Glutamatergic neuron (in vitro differentiated cells): ENCODE results near the gene WDR54. TPM values are rescaled to one million over a fixed set of nuclear protein-coding genes. Genes with fewer than 3 reads are reported as not detected.
A peak's percentile ranks its signal among the peaks of the same experiment; 100 is the strongest.

ENCODE experiments used
- DNase-seq: peaks from one replicate; pipeline ENCODE4 v3.0.0; 2022
- H3K27ac Mint-ChIP-seq: one replicate; pipeline ENCODE4 v1.8.0; 2020; ENCODE audit warnings: mild to moderate bottlenecking, mixed read lengths, inconsistent platforms; ENCODE audit not compliant: unreplicated experiment
- H3K27me3 Mint-ChIP-seq: one replicate; pipeline ENCODE4 v1.8.0; 2020; ENCODE audit warnings: mild to moderate bottlenecking, moderate library complexity, mixed read lengths, inconsistent platforms; ENCODE audit not compliant: unreplicated experiment
- H3K36me3 Mint-ChIP-seq: one replicate; pipeline ENCODE4 v1.8.0; 2020; ENCODE audit warnings: mild to moderate bottlenecking, mixed read lengths, inconsistent platforms; ENCODE audit not compliant: unreplicated experiment
- H3K4me1 Mint-ChIP-seq: one replicate; pipeline ENCODE4 v1.8.0; 2020; ENCODE audit warnings: mild to moderate bottlenecking, low read depth, mixed read lengths, inconsistent platforms; ENCODE audit not compliant: unreplicated experiment
- H3K4me3 Mint-ChIP-seq: one replicate; pipeline ENCODE4 v1.8.0; 2020; ENCODE audit warnings: mild to moderate bottlenecking, mixed read lengths, inconsistent platforms; ENCODE audit not compliant: unreplicated experiment
- H3K9me3 Mint-ChIP-seq: one replicate; pipeline ENCODE4 v1.8.0; 2020; ENCODE audit warnings: mild to moderate bottlenecking, moderate library complexity, mixed read lengths, inconsistent platforms; ENCODE audit not compliant: unreplicated experiment
- CTCF ChIP-seq: fragments of 200-600 bp; sonication (generic); IDR thresholded peaks from one replicate; pipeline ENCODE4 v1.5.0; 2021; ENCODE audit not compliant: partially characterized antibody, unreplicated experiment
- total RNA-seq: library from RNA; stranded (reverse); fragmentation: NEBNext Ultra II Directional; extraction: Animal tissue kit (Norgen Biotek cat#: 25700); gene quantifications from one replicate; pipeline ENCODE4 v1.2.1, GENCODE V29; 2021; ENCODE audit not compliant: unreplicated experiment

WDR54 gene
- total RNA-seq, 1 donor from 2014 or later, result 29.5 TPM

- Mint-ChIP-seq H3K4me3 (no peak overlapping the region), H3K27ac (no peak overlapping the region)
Measured at GRCh38 chr2:74414441-74414840, 7.1 kb upstream of the WDR54 start.

DNA sequence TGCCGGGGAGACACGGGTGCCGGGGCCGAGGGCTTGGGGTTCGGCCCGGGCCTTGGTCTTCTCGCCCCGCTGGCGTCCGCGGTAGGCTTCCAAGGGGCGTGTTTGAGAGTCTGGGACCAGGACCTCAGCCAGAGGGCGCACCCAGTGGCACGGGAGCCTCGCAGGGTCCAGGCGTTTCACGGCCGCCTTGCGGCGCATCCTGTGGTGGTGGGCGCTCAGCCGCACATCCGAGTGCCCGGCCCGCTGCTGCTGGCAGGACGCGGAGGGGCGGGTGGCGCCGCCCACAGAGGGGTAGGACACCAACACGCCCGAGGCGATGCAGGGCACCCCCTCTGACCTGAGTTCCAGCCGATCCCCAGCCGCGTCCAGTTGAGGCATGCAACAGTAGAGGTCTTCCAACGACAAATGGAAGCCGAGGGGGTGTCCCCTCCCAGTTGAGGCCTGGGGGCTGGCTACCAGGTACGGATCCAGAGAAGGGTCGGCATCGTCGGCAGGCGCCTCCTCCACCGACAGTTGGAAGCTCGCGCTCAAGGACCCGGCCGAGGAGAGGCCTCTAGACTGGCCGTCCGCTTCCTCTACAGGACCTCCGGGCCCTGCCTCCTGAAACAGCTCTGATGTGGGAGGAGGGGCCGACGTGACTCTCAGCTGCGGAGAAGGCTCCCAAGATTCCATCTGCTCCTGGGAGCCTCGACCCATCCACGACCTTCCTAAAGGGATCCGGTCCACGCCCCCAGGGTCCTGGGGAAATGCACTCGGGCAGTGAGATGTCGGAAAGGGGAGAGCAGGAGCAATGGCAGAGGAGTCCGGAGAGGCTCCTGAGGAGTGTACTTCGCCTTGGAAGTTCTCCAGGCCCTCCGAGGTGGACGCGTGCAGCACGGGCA lies 6.4 kb upstream of the WDR54 start:
- Mint-ChIP-seq H3K9me3 (peaks cover 5% of the 10 kb centered on the region), H3K4me1 (peaks cover 10% of the 10 kb centered on the region), H3K27ac (no peak overlapping the region), H3K36me3 (no peaks in the 10 kb centered on the region), H3K27me3 (peaks cover 5% of the 10 kb centered on the region), H3K4me3 (no peak overlapping the region)
- DNase-seq, result peak; percentile 47
- TF ChIP-seq CTCF, result no peak

More at GRCh38 chr2:74414441-74414840, 7.1 kb upstream of the WDR54 start:
- H3K9me3 Mint-ChIP-seq, result peaks cover 5% of the 10 kb centered on the region
- no peak for DNase-seq
- peaks cover 5% of the 10 kb centered on the region for H3K27me3 Mint-ChIP-seq
- peaks cover 10% of the 10 kb centered on the region for H3K4me1 Mint-ChIP-seq
- TF ChIP-seq CTCF, result no peak
- no peaks in the 10 kb centered on the region for H3K36me3 Mint-ChIP-seq

GRCh38 chr2:74415762-74416395 lies 5.7 kb upstream of the WDR54 start:
- H3K27ac Mint-ChIP-seq, result no peak overlapping the region
- no peak for TF ChIP-seq CTCF
- H3K4me3 Mint-ChIP-seq, result no peak overlapping the region
- peaks cover 10% of the 10 kb centered on the region for H3K4me1 Mint-ChIP-seq
- peaks cover 5% of the 10 kb centered on the region for H3K9me3 Mint-ChIP-seq
- H3K27me3 Mint-ChIP-seq, result peaks cover 5% of the 10 kb centered on the region
- no peaks in the 10 kb centered on the region for H3K36me3 Mint-ChIP-seq
- DNase-seq, result no peak

- H3K27ac Mint-ChIP-seq, result peak overlapping the region; percentile 88
- DNase-seq, result no peak
- TF ChIP-seq CTCF, result no peak
- H3K4me1 Mint-ChIP-seq, result peaks cover 10% of the 10 kb centered on the region
- peak overlapping the region; percentile 72 for H3K4me3 Mint-ChIP-seq
- H3K27me3 Mint-ChIP-seq, result peaks cover 7% of the 10 kb centered on the region
- H3K9me3 Mint-ChIP-seq, result peaks cover 6% of the 10 kb centered on the region
- H3K36me3 Mint-ChIP-seq, result no peaks in the 10 kb centered on the region
Measured at GRCh38 chr2:74416778-74417177, 4.8 kb upstream of the WDR54 start.

DNA sequence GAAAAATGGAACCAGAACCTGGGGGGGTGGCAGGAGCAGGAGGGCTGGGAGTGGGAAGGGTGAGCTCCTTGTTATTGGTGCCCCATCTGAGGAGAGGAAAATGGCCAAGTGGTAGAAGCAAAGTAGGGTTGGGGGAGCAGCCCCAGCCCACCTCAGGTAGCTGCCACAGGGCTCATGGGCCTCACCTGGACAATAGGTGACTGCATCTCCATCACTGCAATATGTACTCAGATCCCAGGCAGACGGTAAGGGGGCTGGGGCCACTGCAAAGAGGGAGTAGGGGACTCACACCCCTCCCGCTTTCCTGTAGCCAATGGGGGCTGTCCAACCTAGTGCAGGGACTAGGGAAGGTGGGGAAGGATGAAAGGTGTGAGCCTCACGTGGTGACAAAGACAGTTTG lies 4.3 kb upstream of the WDR54 start:
- Mint-ChIP-seq H3K9me3 (peaks cover 8% of the 10 kb centered on the region), H3K36me3 (no peaks in the 10 kb centered on the region)
- no peak for DNase-seq

More for the DNA sequence above, 4.3 kb upstream of the WDR54 start:
- no peak for TF ChIP-seq CTCF
- Mint-ChIP-seq H3K27ac (peak overlapping the region; percentile 88), H3K27me3 (peaks cover 10% of the 10 kb centered on the region), H3K4me3 (peak overlapping the region; percentile 72), H3K4me1 (peaks cover 10% of the 10 kb centered on the region)
